ENCODE results near the gene GLRA3.

DNA sequence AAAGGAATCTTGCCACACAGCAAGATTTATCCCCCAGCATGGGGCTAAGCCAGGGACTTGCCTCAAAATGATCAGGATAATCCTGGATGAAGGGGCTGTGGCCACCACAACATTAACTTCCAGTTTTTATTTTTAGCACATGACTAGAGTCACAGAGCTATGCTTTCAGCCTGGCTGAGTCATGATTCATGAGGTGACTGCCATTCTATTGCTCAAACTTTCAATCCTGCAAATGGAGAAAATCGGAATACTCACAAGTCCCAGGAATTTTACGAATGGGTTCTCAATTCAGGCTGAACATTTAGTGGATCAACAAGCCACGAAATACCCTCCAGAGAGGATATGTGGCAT lies 236.1 kb downstream of the GLRA3 start:
- TF ChIP-seq REST (IDR thresholded peaks at IDR 0.05; ENCODE audit: insufficient read depth in 1 of 2, low read depth in 2 of 2, low read length in 2 of 2) (no peak), FOXP2 (optimal IDR thresholded peaks at IDR 0.05; ENCODE audit: borderline replicate concordance, extremely low read depth, extremely low read length, insufficient read depth) (no peak)

Data from PFSK-1 (cell line).